Loucy (cell line): Measurements from ENCODE around the gene ZFP42.

Experiments used
- H2AFZ ChIP-seq: fragments of 200-600 bp; sonication (generic); 2 replicates; pipeline ENCODE4 v1.6.0; 2016; ENCODE audit warnings: antibody characterized with exemption, mild to moderate bottlenecking, low read length, moderate library complexity
- H3F3A ChIP-seq: fragments of 200-600 bp; 2 replicates; pipeline ENCODE4 v1.6.0; 2016; ENCODE audit warnings: antibody characterized with exemption, low read depth, mild to moderate bottlenecking
- H3K27me3 ChIP-seq: fragments of 200-600 bp; sonication (generic); 2 replicates; pipeline ENCODE4 v1.6.1; 2014; ENCODE audit warnings: low read length, mild to moderate bottlenecking; ENCODE audit not compliant: insufficient read depth, poor library complexity, severe bottlenecking
- H3K36me3 ChIP-seq: fragments of 200-600 bp; sonication (generic); 2 replicates; pipeline ENCODE4 v1.6.1; 2016; ENCODE audit warnings: low read length; ENCODE audit not compliant: insufficient read depth
- H3K4me1 ChIP-seq: fragments of 200-600 bp; sonication (generic); 2 replicates; pipeline ENCODE4 v1.5.1; 2014; ENCODE audit warnings: low read length, mild to moderate bottlenecking; ENCODE audit not compliant: insufficient read depth, poor library complexity, severe bottlenecking
- H3K4me2 ChIP-seq: fragments of 200-600 bp; sonication (generic); 2 replicates; pipeline ENCODE4 v1.6.0; 2014; ENCODE audit warnings: antibody characterized with exemption, low read length, low read depth, mild to moderate bottlenecking; ENCODE audit not compliant: poor library complexity, severe bottlenecking
- H3K4me3 ChIP-seq: fragments of 200-600 bp; sonication (generic); 2 replicates; pipeline ENCODE4 v1.5.1; 2014; ENCODE audit warnings: low read length, mild to moderate bottlenecking, mixed read lengths; ENCODE audit not compliant: poor library complexity, severe bottlenecking
- H3K79me2 ChIP-seq: fragments of 200-600 bp; sonication (generic); 2 replicates; pipeline ENCODE4 v1.6.1; 2014; ENCODE audit warnings: low read length; ENCODE audit not compliant: insufficient read depth
- H3K9ac ChIP-seq: fragments of 200-600 bp; sonication (generic); 2 replicates; pipeline ENCODE4 v1.6.0; 2014; ENCODE audit warnings: mild to moderate bottlenecking, low read depth, low read length, moderate library complexity; ENCODE audit not compliant: poor library complexity, severe bottlenecking
- H3K9me2 ChIP-seq: fragments of 200-600 bp; sonication (generic); replicated peaks from 2 replicates; pipeline ENCODE4 v1.6.1; 2016; ENCODE audit warnings: low read depth, low read length, mixed read lengths
- H3K9me3 ChIP-seq: fragments of 200-600 bp; sonication (generic); 2 replicates; pipeline ENCODE4 v1.6.1; 2014; ENCODE audit warnings: mild to moderate bottlenecking, antibody characterized with exemption, low read length, low read depth; ENCODE audit not compliant: insufficient read depth
- H4K20me1 ChIP-seq: fragments of 200-600 bp; sonication (generic); 2 replicates; pipeline ENCODE4 v1.6.0; 2014; ENCODE audit warnings: antibody characterized with exemption, low read length, mild to moderate bottlenecking; ENCODE audit not compliant: insufficient read depth, poor library complexity, severe bottlenecking
- CTCF ChIP-seq: fragments of 200-600 bp; sonication (generic); conservative IDR thresholded peaks from 2 replicates; pipeline ENCODE4 v1.5.1; 2014; ENCODE audit warnings: mild to moderate bottlenecking, antibody characterized with exemption, low read length
- EZH2phosphoT487 ChIP-seq: fragments of 200-600 bp; IDR thresholded peaks from 2 replicates; pipeline ENCODE4 v1.6.1; 2018; ENCODE audit warnings: antibody characterized with exemption, mild to moderate bottlenecking, moderate library complexity, borderline replicate concordance

Gene ZFP42

DNA sequence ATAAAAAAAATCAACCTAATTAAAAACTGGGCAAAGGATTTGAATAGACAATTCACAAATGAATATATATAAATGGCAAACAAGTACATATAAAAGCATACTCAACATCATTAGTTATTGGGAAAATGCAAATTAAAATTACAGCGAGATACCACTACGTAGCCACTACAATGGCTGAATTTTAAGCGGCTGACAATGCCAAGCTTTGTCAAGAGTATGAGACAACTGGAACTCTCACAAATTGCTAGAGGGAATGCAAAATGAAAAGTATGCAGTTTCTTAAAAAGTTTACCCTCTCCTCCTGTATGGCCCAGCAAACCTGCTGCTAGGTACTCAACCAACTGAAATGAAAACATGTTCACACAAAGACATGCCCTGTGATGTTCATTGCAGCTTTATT is 34.8 kb downstream of the ZFP42 start:
- H3K4me1 ChIP-seq, result no peaks in the 10 kb centered on the region
- no peaks in the 10 kb centered on the region for H3K36me3 ChIP-seq
- no peak overlapping the region for H3K4me3 ChIP-seq
- no peak overlapping the region for H3K4me2 ChIP-seq
- no peaks in the 10 kb centered on the region for H3F3A ChIP-seq
- no peaks in the 10 kb centered on the region for H3K79me2 ChIP-seq
- peaks cover 12% of the 10 kb centered on the region; the same call in 1 of the 2 replicates for H3K9me3 ChIP-seq
- H3K27me3 ChIP-seq, result no peaks in the 10 kb centered on the region
- TF ChIP-seq CTCF (no peak), EZH2phosphoT487 (no peak)
- H4K20me1 ChIP-seq, result no peaks in the 10 kb centered on the region
- H2AFZ ChIP-seq, result no peak overlapping the region
- no peak overlapping the region for H3K9ac ChIP-seq
- H3K9me2 ChIP-seq, result no peaks in the 10 kb centered on the region

- H3K4me1 ChIP-seq, result no peaks in the 10 kb centered on the region
- no peaks in the 10 kb centered on the region for H3K9me2 ChIP-seq
- no peak for TF ChIP-seq EZH2phosphoT487
- TF ChIP-seq CTCF, result no peak
- no peaks in the 10 kb centered on the region for H3K36me3 ChIP-seq
- H3K9ac ChIP-seq, result no peak overlapping the region
- H4K20me1 ChIP-seq, result no peaks in the 10 kb centered on the region
- peaks cover 12% of the 10 kb centered on the region; the same call in 1 of the 2 replicates for H3K9me3 ChIP-seq
- H3K27me3 ChIP-seq, result no peaks in the 10 kb centered on the region
- H3F3A ChIP-seq, result no peaks in the 10 kb centered on the region
- no peaks in the 10 kb centered on the region for H3K79me2 ChIP-seq
- no peak overlapping the region for H3K4me3 ChIP-seq
- no peak overlapping the region for H2AFZ ChIP-seq
- no peak overlapping the region for H3K4me2 ChIP-seq
These were observed 36.2 kb downstream of the ZFP42 start for GRCh38 chr4:188031751-188032150.

DNA sequence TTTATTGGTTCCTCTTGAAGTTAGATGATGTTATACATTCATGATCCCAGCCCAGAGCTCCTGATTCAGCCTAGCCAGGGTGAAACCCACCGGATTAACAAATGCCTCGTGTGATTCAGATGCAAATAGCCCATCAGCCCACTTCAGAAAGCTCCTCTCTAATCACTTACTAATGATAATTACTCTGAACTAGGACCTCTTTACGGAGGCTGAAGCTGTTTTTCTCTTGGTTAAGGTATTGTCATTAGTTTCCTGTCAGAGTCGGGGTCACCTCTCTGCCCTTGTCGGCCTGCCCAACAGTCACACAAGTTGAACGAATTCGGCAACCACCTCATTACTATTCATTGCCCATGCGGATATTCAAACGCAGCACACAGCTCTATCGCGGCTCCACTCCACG is 36.6 kb downstream of the ZFP42 start:
- Histone ChIP-seq H3K9ac (no peak overlapping the region), H3K4me2 (no peak overlapping the region)

More for the DNA sequence above, 36.6 kb downstream of the ZFP42 start:
- H4K20me1 ChIP-seq, result no peaks in the 10 kb centered on the region
- no peak overlapping the region for H3K4me3 ChIP-seq
- no peak overlapping the region for H2AFZ ChIP-seq
- H3K9me2 ChIP-seq, result no peaks in the 10 kb centered on the region
- no peaks in the 10 kb centered on the region for H3K36me3 ChIP-seq
- peaks cover 12% of the 10 kb centered on the region; the same call in 1 of the 2 replicates for H3K9me3 ChIP-seq
- no peak for TF ChIP-seq CTCF
- no peak for TF ChIP-seq EZH2phosphoT487
- no peaks in the 10 kb centered on the region for H3K79me2 ChIP-seq
- no peaks in the 10 kb centered on the region for H3K27me3 ChIP-seq
- H3F3A ChIP-seq, result no peaks in the 10 kb centered on the region
- H3K4me1 ChIP-seq, result no peaks in the 10 kb centered on the region
